HG02938 (cell line): ENCODE results near the gene ABCA2.
"Not testable (repeated sequence)": the region's sequence is repeated elsewhere in the genome, so short reads cannot be mapped to it uniquely, and the experiment has no call there.

ENCODE experiments used
- ATAC-seq: cut with Tn5 transposase; IDR thresholded peaks from one replicate; pipeline ENCODE4 v1.9.1; 2021; ENCODE audit warnings: mild to moderate bottlenecking, moderate library complexity; ENCODE audit not compliant: unreplicated experiment

The ABCA2 gene

DNA sequence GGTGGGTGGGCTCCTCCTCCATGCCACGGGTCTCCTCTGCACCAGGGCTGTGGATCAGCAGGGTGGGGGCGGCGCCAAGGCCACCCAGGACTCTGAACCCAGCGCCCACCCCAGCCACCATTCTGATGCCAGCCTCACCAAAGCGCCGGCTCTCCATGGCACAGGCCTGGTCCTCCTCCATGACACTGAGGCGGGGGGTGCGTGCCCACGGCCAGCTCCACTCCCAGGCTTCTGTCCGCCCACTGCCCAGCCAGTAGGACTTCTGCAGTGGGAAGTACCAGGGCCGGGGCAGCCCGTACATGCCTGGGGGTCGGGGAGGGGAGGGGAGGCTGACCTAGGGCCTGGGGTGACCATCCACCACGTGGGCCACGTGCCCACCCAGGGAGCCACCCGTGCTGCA lies 11.6 kb downstream of the ABCA2 start:
- no peak for ATAC-seq

DNA sequence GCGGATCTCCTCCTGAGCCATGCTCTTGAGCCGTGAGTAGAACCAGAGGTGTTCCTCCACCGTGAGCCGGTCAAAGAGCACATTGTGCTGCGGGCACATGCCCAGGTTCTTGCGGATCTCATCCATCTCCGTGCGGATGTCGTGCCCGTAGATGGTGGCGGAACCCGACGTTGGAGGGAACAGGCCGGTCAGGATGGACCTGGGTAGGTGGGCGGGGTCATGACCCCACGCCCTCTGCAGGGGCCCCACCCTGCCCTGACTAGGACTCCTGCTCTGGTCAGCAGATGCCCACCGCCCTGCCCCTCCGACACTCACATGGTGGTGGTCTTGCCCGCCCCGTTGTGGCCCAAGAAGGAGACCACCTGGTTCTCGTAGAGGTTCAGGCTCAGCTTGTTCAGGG lies 12.1 kb downstream of the ABCA2 start:
- ATAC-seq = no peak

DNA sequence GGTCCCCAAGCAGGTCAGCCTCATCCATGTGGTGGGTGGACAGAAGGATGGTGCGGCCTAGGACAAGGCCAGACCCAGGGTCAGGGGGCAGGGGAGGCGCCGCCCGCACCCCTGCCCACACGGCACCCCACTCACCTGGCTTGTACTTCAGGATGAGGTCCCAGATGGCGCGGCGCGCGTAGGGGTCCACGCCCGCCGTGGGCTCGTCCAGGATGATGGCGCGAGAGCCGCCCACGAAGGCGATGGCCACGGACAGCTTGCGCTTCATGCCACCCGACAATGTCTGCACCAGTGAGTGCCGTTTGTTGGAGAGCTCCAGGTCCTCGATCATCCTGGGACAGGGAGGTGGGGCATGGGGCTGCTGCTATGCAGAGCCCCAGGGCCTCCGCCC lies 12.5 kb downstream of the ABCA2 start:
- ATAC-seq = no peak

DNA sequence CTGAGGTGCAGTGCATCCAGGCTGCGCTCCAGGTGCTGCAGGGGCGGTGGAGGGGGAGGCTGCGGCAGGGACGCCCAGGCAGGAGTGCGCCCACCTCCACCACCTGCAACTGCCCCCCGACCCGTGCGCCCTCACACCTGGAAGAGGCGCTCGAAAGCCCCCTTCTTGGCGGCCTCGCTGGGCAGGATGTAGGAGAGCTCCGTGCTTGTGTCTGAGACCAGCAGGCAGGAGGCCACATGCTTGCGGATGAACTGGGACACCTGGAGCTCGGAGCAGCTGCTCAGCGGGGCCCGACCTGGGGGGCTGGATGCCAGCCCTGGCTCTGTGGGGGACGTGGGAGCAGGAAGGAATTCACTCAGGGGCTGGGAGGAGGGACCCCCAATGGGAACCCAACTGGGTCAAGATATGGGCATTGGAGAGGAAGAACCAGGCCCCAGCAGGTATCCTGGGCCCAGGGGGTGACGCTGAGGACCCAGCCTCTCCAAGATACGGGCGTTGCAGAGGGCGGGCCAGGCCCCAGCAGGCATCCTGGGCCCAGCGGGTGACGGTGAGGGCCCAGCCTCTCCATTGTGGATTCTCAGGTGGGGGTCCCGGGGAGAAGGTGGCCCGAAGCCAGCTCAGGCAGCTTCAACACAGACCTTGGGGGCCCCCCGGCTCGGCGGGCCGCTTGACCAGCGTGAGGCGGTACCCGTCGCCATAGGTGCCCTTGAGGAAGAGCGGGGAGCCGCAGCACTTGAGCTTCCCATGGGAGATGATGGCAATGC lies 13.1 kb downstream of the ABCA2 start:
- ATAC-seq = no peak

DNA sequence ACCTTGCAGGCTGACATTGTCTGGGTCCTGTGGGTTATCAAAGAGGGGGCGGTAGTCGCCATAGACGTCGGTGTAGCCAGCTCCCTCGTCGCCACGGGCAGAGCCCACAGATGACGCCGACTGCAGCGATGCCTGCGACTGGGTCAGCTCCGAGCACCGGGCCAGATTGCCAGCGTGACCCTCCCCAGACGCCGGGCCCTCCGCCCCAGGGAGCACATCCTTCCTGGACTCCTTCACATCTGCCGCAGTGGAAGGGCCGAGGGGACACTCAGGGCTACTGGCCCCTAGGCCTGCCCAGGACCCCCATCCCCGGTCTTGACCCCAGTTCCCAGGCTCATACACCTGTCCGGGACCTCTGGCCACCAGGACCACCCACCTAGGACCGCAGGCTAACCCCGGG lies 13.9 kb downstream of the ABCA2 start:
- no peak for ATAC-seq

DNA sequence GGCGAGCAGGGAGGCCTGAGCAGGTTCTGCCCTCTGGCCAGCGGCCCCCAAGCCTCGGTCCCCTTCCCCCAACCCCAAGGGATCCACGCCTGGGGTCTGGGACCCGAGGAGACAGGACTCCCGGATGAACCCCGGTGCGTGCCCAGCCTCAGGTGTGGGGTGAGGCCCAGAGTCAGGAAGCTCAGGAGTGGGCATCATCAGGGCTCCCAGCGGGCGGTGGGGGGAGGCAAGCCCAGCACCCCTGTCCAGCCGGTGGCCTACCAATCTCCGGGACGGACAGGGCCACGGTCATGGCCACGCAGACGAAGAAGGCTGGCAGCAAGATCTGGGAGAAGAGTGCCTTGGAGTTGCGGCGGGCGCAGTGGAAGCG lies 14.5 kb downstream of the ABCA2 start:
- no peak for ATAC-seq

DNA sequence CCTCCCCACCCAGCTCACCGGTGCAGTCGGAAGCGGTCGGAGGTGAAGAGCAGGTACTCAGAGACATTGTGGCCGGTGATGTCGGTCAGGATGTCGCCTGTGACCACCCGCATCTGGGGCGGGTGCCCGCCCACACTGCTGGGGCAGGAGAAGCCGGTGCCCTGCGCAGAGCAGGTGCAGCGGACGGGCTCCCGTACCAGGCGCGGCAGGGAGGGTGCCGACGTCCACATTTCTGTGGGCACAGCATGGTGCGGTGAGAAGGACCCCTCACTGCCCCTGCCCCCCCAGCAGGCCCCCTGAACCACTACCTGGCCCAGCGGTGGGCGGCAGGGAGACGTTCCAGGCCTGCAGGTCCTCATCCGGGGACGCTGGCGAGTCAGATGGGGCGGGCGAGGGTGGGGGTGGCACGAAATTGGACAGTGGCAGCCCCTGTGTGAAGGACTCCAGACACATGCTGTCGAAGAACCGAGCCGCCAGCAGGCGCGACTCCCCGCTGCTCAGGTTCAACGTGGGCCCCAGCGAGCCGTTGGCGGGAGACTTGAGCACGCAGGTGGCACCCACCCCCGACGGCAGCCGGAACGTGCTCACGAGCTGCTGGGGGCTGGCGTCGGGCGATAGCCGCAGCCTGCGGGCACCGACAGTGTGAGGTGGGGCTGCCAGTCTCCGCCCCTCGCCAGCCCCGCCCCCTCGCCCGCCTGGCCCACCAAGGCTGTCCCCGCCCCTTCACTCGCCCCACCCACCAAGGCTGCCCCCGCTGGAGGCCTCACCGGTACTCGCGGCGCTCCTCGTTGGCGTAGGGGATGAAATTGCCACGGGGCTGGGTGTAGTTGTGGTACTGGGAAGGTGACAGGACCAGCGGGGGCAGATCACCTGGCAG lies 15.1 kb downstream of the ABCA2 start:
- ATAC-seq = no peak

DNA sequence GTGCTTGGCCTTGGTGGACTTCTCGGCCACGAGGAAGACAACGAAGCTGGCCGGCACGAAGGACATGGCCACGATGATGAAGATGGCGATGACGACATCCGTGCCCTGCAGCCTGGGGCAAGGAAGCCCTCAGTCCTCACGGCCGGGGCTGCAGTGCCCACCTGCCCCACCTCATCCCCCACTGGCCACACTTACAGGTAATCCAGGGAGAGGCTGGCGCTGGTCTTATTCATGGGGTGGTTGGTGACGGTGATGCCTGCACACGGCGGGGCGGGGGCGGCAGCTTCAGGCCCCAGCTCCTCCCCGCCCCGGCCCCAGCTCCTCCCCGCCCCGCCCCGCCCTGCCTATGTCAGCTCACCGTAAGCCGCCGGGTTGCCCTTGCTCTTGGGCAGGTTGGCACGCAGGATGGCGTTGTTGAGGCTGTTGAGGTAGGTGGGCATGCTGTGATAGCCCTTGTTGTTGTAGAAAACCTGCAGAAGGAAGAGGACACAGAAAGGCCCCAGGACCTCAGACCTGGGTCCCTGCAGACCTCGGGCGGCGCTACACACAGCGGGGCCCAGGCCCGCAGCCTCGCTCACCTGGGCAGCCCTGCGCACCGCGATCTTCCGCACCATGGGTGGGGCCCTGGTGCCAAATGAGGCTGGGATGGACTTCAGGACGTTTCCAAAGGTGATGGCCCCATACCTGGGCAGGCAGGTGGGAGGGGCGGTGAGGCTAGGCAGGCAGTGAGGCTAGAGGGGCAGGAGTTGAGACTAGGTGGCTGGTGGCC lies 15.9 kb downstream of the ABCA2 start:
- ATAC-seq = no peak

DNA sequence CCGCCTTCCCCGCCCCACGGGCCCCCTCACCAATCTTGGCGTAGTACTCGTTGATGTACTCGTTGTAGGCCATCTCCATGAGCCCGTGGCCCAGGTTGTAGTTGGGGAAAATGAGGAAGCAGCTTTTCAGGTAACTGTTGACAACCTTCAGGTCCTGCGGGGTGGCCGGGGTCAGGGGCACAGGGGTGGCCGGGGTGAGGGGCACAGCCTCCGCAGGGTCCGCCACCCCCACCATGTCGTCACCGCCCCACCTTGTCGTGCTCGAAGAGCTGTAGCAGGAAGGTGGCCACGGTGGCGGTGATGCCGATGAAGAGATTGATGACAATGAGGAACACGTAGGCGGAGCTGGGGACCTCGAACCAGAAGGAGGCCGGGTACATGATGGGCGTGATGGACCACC lies 16.9 kb downstream of the ABCA2 start:
- no peak for ATAC-seq

DNA sequence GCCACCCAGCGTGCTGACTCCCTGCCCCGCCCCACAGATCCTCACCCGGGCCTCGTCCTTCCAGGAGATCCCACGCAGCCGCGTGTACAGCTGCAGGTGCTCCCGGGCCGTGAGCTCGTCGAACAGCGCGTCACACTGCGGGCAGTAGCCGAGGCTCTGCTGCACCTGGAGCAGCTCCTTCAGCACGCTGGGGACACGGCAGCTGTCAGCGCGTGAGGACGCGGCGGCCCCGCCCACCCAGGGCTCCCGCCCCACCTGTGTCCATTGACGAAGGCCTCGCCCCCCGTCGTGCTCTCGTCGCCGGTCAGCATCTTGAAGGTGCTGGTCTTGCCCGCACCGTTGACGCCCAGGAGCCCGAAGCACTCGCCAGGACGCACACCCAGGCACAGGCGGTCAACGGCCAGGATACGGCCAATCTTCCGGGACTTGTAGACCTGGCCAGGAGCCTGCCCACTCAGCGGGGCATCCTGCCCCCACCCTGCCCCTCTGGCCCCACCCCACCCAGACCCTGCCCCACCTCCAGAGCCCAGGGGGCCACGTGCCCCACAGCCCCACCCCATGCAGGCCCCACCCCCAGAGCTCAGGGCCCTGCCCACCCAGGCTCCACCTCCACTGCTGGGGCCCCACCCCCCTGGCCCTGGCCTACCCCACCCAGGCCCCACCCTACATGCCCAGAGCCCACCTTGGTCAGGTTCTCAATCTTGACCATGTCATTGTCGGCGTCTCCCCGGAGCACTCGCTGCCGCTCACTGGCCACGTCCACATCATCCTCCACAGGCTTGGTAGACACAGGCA lies 17.9 kb downstream of the ABCA2 start:
- no peak for ATAC-seq

DNA sequence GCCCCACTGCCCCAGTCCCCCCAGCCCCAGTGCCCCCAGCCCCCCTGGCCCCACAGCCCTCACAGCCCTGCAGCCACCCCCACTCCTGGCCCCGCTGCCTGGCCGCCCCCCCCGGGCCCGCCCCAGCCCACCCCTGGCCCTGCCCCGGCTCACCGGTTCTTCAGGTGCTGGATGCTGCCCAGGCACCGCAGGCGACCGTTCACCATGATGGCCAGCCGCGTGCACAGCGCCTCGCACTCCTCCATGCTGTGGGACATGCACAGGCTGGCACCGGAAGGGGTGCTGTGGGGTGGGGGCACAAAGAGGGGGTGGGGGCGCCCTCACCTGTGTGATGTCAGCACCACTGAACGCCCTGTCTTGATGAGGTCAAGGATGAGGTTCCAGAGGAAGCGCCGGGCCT lies 18.8 kb downstream of the ABCA2 start:
- no peak for ATAC-seq

DNA sequence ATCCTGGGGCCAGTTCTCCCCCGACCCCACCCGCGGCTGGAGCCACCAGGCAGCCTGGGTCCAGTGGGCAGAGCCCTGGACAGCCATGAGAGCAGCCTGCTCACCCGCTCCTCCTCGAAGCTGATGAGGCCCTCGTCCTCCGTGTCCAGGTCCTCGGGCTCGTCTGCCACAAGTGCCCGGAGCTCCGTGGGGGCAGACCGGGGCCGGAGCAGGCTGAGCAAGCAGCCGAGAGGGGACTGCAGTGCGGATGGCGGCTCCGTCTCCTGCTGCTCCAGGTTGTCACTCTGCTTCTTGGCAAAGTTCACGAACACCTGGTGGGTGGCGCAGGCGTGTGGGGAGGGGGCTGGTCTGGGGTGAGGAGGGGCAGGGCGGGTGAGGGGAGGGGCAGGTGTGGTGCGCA lies 19.7 kb downstream of the ABCA2 start:
- ATAC-seq = no peak

DNA sequence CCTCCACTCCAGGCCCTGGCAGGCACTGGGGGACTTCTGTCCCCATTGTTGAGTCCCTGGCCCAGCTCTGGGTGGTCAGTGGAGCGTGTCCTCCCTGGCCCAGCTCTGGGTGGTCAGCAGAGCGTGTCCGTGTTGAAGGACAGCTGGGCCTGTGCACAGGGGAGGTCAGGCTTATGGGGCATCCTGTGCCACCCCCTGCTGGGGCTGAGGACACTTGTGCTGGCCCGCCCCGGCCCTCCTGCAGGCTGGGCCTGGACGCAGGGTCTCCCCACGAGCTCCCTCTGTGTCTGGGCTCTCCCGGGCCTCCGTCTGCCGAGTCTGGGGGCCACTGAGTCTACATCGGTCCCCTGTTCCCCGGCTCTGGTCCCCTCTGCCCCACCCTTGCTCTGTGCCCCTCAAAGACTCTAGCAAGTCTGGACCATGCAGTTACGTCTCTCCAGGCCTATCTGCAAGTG lies 20.2 kb downstream of the ABCA2 start:
- ATAC-seq = no peak

DNA sequence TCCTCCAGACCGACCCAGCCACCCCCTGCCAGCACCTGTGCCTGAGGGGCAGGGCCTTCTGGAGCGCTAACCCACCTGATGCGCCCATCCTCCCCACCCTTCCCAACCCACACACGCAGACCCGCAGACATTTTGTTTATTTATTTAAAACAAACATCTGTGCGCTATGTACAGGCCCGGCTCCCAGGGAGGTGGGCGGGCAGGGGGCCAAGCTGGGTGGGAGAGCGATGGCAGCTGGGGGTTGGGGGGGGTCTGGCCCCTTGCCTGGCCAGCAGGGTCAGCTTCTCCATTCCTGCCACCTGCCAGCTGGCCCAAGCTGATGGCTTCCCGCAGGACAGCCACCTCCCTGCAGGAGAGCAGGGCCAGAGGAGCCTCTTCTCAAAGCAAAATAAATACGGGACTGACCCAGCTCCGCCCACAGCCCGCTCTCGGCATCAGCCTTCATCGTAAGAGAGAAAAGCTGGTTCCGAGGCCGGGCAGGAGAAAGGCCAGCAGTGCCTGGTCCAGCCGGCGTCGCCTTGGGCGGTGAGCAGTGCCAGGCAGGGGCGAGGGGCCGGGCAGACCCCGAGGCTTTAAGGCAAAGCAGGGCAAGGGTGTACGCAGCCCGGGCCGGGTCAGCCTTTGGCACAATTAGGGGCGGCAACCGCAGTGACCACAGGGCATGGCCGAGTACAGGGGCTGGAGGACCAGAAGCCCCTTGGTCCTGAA lies 20.8 kb downstream of the ABCA2 start:
- no peak for ATAC-seq

DNA sequence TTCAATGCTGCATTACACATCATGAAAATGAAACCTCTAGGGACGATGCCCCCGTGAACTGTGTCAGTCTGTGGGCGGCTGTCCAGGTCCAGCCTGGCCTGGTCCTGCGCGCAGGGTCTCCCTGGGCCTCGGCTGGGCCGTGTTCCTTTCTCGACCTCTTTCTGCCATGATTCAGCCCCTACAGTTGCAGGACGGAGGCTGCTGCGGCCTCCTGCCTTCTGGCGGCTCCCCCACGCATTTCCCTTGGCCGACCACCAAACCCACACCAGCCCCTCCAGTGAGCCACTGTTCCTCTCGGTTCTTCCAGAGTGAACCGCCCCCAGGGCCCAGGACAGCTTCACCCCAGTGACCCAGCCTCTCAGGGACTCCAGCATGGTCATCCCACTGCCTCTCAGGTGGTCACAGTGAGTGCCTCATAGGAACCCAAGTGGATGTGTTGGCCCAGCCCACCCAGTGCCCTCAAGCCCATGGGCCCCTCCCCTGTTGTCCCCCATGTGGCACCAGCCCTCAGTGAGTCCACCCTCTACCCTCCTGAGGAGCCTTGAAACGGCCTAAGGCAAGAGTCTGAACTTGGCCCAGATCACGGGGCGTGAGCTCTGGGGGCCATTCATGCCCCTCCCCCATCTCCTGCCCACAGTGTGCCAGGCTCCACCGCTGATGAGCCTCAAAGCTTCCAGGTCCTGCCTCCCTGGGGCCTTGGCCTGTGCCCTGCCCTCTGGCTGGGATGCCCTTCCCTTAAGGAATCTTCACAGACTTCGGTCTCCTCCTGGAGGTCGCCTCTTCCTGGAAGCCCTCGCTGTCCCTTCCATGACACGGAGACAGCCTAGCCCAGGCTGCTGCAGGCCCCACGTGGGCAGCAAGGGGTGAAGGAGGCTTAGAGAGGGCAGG lies 21.7 kb downstream of the ABCA2 start:
- ATAC-seq = no peak

DNA sequence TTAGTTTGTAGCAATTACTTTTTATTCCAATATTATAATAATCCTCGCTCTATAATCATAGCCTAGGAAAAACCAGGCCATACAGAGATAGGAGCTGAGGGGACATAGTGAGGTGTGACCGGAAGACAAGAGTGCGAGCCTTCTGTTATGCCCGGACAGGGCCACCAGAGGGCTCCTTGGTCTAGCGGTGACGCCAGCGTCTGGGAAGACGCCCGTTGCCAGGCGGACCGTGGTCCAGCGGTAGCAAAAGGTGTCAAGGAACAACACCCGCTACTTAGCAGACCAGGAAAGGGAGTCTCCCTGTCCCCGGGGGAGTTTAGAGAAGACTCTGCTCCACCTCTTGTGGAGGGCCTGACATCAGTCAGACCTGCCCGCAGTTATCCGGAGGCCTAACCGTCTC lies 23.8 kb downstream of the ABCA2 start:
- ATAC-seq = not testable (repeated sequence)

DNA sequence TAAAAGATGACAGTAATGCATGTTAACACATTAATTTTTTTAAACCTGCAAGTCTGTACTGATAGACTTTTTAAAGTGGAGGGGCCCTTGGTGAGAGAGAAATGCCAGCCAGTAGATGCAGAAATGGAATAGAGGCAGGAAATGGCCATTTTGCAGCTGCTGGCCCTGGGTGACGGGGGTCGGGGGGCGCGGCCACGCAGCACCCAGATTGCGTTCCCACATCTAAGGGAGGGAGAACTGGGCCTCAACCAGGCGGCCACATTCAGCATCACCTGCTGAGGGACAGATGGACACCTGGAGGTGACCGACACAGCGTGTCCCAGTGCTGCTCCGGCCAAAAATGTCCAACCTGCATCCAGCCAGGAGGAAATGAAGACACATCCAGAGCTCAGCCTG lies 25.4 kb downstream of the ABCA2 start:
- no peak for ATAC-seq

DNA sequence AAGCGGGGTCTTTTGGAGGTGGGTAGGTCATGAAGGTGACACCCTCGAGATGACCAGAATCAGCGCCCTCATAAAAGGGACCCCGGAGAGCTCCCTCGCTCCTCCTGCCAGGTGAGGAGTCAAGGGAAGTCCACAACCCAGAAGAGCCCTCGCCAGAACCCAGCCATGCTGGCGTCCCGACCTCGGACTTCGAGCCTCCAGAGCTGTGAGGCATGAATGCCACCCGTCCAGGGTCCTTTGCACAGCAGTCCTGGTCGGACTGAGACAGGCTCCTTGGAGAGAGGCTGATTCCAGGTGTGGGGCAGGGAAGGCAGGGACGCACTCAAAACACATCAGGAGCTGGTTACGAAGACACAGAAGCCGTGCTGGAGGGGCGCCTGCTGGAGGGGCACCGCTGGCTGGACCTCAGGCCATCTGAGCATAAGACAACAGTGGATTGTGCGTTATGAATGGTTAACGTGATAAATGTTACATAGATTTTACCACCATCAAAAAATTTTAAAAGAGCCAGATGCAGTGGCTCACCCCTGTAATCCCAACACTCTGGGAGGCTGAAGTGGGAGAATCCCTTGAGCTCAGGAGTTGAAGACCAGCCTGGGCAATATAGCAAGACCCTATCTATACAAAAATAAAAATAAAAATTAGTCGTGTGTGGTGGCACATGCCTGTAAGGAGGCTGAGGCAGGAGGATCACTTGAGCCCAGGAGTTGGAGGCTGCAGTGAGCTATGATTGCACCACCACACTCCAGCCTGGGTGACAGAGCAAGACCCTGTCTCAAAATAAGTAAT lies 26.0 kb downstream of the ABCA2 start:
- ATAC-seq = no peak
